Measurements from ENCODE around the gene PACSIN2.
"Not testable (repeated sequence)": the region's sequence is repeated elsewhere in the genome, so short reads cannot be mapped to it uniquely, and the experiment has no call there.

PACSIN2 gene

DNA sequence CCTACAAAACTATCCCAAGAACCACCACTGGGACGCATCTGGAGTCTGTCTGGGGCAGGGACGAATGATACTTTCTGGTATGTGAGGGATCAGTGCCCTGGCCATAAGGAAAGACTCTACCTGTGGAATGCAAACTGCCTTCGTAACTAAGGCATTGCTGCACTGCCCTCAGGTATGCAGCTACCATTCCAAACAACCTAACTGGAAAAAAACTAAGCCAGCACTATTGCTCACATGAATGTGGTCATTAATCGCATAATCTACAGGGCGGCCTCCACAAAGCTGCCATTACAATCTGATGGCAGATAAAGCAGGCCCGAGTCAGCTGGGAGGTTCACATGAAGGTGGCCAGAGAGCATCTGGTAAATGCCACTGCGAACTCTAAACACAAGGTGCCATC is 3.9 kb downstream of the PACSIN2 start:
- DNase-seq (ENCODE audit: low read depth in 2 of 2) = no peak

DNA sequence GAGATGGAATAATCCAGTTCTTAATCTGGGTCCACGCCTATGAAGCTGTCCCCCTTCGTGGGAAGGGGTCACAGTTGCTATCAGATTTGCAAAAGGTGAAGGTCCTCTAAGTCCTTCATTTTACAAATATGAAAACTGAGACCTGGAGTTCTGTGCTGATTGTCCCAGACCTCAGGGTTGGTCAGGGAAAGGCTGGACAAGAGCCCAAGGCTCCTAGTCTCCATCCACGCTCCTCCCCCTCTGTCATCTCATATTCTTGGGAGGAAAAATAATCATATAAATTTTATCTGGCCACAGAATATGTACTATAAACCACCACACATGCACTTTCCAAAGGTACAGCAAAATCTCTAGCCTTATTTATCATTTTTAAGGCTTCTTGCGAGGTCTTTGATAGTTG is 5.5 kb downstream of the PACSIN2 start:
- no peak for DNase-seq (ENCODE audit: low read depth in 2 of 2)

DNA sequence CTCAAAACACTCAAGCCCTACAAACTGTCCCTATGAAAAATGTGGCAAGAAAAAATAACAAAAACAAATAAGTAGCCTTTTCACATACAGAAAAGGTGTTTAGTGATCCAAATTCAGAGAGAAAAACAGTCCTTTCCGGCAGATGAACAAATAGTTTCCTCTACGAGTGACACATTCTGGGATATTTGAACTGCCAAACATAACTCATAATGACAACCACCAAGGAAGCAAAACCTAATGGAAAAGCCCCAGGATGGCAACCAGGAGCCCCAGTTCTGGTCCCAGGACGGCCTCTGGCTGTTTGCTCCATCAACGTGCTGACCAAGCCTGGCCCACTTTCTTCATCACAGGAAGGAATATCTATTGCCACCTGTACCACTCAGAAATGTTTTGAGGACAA is 6.0 kb downstream of the PACSIN2 start:
- no peak for DNase-seq (ENCODE audit: low read depth in 2 of 2)

DNA sequence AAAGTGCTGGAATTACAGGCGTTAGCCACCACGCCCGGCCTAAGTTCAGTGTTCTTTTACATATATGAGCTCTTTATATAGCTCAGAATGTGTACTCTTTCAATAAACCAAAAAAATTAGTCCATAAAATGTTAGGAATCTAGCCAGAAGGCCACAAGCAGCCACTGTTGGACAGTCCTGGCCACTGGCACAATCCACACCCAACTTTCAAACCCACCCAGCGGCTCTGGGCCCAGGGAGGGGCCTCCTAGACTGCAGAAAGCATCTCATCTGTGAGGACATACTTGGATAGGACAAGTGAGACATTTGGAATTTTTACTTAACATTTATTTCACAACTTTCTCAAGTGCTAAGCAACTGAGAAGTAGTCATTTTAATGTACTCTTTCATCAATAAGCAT is 6.4 kb downstream of the PACSIN2 start:
- no peak for DNase-seq (ENCODE audit: low read depth in 2 of 2)

DNA sequence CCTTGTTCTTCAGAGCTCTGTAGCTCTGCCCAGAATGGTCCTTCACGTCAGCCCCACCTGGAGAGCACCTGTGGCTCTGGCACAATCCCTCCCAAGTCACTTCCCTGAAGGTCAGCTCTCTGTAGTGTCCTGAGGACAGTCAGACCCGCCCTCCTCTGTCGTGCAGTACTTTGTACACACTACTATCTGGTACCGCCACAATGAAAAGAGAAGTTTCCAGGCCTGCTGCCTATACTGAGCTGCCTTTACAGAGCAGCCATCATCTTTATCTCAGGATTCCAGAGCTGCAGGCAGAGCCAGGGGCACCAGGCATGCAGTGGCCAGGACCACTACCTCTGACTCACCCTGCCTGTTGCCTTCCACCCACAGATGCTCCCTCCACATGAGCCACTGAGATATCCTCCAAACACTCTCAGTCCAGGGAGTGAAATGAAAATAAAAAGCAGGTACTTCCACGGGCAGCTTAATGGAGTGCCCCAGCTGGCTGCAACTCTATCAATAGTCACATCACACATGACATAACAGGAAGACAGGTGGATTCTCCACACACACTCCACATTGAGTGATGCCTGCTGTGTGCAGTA is 7.3 kb downstream of the PACSIN2 start:
- DNase-seq (ENCODE audit: low read depth in 2 of 2) = no peak

DNA sequence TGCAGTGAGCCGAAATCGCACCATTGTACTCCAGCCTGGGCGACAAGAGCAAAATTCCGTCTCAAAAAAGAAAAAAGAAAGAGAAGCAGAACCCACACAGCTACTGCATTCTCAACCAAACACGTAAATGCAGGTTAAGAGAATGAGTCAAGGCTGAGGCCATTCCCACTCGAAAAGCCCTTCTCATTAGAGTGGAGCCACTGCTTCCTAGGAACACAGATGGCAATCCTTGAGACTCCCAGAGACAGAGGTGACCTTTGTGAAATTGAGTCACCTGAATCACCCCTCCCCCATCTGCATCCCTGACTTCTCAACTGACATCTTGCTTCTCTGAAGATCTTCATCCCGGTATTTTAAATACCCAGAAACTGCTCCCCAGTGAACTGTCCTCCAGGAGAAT is 8.2 kb downstream of the PACSIN2 start:
- DNase-seq (ENCODE audit: low read depth in 2 of 2) = no peak

DNA sequence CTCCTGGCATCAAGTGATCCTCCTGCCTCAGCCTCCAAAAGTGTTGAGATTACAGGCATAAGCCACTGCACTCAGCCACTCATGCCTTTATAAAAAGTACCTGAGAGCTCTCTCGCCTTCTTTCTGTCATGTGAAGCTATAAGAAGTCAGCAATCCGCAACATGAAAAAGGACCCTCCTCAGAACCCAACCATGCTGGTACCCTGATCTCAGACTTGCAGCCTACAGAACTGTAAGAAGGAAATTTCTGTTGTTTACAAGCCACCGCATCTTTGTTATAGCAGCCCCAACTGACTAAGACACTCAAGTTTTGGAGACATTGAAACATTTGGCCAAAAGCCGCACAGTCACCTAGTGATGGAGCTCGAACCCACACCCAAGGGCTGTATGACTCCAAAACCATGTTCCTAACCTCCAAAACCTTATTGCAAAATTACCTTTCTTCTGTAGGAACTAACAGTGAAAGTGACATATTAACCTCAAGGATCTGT is 8.9 kb downstream of the PACSIN2 start:
- DNase-seq (ENCODE audit: low read depth in 2 of 2) = no peak

DNA sequence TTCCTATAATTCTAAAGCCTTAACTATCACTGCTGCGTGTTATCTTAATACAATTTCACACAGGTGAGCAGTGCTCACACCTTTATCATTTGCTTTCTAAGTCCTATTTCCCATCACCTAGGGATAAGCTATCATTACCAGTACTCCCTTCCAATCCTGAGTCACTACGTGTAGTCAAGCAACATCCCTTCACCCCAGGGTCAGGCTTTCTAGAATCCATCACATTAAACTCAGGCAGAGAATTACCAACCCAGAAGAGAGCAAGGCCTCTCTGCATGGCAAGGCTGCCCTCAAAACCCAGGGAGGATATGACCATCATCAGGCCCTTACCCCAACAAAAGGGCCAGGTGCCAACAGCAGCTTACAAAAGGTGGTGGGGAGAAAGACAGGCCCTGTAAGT is 9.8 kb downstream of the PACSIN2 start:
- DNase-seq (ENCODE audit: low read depth in 2 of 2) = no peak

DNA sequence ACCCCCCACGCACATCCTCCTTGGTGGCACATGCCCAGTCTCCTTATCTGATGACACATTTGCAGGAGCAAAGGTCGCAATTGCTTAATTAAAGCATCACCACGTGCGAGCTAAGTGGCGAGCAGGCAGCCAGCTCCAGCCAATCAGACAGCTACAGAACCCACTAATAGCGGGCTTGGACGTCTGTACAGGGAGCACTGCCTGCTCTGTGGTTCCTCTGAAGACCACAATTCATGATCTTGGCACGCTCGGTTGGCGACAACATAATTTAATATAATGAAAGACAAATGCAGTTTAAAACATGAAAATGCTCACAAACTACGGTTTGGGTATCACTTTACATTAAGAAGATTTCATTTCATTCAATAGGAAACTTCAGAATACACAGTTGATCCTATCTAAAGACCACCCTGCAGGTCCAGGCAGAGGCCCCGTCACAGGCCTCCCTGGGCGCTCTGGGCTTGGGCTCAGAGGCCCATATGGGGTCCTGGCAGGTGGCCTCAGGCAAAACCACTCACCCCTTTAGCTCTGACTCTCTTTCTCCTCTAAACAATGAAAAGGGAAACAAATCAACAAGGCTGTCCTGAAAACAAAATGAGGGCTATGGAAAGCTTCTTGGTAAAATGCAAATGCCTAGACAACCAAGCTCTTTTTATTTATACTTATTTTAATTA is 10.4 kb downstream of the PACSIN2 start:
- DNase-seq (ENCODE audit: low read depth in 2 of 2) = no peak

DNA sequence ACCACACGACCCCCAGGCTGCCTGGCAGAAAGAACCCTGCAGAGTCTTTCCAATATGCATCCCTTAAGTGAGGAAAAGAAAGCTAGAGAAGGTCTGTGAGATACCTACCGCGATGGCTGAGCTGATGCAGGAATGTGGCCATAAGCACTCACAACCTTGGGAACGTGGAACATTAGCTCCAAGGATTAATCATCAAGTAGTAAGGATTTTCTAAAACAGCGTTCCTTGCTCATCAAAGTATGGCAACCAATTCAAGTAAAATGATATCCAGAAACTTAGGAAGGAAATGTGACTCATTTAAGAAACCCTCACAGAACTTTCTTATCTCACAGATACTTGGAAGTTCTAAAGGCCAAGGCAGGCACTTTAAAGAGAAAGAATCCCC is 12.8 kb downstream of the PACSIN2 start:
- no peak for DNase-seq (ENCODE audit: low read depth in 2 of 2)

DNA sequence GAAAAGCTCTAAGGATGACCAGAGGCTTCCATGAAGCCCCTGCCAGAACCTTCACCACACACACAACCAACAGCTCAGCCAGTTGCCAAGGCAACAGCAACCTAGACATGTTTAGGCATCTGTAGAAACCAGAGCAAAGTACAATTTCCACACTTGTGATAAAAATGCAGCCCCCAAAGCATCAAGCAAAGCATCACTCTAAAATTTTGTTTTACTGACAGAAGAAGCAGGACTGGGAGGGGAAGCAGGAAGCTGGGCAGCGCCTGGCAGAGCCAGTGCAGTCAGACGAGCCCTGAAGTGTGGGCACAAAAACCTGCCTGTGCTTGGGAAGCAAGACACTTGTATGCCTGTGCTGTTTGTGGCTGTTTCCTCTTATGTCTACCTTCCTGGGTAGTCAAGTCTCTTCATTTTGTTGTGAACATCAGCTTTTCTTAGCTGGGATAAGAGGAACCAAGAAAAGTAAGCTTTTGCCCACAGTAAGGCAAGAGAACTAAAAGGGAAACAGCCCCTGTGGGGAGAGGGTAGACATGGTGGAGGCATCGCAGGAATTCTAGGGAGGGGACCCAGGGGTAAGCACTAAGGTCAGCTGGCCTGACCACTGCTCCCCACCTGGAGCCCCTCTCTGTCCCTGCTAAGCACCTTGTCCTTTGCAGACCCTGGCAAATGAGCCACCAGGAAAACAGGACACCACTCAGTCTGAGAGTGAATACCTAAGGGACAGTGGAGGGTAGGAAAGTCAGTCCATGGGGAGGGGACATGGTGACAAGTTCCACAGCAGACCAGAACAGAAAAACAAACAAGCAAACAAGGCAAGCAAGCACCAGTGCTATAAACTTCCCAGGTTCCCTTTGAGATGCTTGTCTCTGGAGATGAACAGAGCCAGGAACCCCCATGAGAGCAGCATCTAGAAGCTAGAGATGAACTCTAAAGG is 13.4 kb downstream of the PACSIN2 start:
- no peak for DNase-seq (ENCODE audit: low read depth in 2 of 2)

DNA sequence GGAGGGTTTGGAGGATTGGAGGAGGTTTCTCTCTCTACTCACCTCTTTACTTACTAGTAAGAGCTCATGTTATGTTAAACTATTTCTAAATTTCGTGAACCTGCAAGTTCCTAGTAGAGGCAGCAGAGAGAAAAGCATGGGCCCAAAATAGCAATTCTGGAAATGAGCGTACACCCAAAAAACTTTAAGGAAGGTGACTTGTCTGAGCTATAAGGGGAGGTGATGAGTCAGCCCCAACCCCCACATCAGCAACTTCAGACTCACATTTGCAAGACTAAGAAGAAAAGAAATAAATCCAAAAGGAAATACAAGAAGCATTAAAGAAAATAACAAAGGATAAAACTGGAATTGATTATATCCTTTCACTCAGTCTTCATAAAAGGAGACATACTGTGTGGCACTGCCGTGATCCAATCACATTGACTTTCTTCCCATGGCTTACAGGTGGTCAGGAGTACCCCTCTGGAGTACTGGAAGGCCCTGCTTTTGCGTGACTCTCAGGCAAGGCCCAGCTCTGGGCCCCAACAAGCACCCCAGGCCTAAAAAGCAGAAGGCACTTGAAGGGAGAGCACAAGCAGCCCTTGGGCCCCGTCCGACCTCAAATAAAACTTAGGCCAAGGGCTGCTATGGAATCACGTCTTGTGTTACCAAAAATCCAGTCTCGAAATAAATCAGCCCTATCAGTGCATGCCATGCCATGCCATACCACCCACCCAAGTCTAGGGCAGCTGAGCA is 14.3 kb downstream of the PACSIN2 start:
- DNase-seq (ENCODE audit: low read depth in 2 of 2) = peak; percentile 30 to 46

DNA sequence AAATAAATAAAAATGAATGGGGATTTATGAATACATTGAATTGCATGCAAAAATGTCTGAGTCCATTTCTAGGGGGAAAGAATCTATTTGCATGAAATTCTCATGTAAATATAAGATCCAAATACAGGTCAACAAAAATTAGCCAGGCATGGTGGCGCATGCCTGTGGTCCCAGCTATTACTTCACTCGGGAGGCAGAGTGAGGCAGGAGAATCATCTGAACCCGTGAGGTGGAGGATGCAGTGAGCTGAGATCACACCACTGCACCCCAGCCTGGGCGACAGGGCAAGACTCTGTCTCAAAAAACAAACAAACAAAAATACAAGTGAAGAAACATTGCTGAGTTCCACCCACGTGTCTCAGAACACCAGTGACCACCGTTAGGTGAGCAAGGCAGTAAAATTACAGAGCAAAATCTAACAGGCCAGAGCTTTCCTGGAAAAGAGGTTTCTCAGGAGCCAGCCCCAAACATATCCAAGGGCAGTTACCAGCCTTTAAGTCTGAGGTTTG is 17.3 kb downstream of the PACSIN2 start:
- no peak for DNase-seq (ENCODE audit: low read depth in 2 of 2)

DNA sequence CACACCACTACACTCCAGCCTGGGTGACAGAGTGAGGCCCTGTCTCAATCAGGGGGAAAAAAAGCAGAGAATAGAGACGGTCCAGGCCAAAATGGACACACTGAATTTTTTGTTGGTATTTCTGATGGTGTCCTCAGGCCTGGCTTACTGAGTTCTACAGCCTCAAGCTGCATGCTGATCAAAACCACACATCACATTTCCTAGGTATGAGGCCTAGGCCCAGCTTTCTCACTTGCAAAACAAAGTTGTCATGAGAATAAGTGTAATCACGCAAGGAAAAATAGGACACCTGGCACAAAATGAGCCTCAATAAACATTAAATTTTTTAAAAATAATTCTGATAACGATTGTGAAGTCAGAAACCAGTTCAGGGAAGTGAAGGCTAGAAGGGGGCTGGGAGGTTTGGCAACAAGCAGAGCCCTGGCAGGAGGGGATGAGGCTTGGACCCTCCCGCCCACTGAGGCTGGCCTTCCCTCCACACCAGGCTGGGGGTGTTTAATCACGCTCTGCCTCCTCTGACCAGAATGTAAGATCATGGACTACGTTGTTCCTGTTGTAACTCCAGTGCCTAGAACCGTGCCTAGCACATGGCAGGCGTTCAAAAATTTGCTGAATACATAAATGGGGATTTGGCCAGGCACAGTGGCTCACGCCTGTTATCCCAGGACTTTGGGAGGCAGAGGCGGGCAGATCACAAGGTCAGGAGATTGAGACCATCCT is 18.1 kb downstream of the PACSIN2 start:
- no peak for DNase-seq (ENCODE audit: low read depth in 2 of 2)

DNA sequence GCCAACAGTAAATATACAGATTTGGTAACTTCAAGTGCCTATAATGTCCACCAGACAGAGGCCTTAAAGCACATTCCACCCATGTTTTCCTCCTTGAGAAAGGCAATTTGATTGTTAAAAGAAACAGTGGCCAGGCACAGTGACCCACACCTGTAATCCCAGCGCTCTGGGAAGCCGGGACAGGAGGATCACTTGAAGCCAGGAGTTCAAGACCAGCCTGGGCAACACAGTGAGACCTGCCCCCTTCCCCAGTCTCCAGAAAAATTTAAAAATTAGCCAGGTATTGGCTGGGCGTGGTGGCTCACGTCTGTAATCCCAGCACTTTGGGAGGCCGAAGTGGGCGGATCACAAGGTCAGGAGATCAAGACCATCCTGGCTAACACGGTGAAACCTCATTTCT is 19.3 kb downstream of the PACSIN2 start:
- DNase-seq (ENCODE audit: low read depth in 2 of 2) = not testable (repeated sequence)

DNA sequence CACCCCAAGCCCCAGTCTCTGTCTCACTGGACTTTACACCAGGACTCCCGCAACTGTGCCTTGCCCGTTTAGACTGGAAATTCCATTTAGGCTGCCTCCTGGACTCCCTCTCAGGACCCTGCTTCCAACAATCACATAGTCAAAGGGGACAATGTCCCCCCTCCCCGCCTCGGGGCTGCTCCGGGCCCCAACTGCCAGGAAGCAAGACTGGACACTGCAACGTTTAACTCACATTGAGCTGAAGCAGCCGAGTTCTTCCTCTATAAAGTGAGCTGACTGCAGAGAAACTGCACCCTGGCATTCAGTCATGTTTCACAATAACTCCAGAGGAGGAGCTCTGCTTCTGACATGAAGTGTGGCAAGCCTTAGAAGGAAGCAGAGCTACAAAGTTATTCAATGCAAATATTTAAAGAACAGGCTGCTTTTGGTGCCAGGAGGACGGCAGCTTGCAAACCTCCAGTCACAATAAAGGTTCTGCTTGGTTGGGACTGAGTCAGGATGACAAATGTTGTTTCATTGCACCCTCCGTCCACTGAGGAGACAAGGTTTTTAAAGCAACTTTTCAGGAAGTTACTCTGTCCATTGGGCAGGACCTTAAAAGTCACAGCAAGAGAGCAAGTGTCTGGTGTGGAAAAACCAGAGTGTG is 19.9 kb downstream of the PACSIN2 start:
- no peak for DNase-seq (ENCODE audit: low read depth in 2 of 2)

DNA sequence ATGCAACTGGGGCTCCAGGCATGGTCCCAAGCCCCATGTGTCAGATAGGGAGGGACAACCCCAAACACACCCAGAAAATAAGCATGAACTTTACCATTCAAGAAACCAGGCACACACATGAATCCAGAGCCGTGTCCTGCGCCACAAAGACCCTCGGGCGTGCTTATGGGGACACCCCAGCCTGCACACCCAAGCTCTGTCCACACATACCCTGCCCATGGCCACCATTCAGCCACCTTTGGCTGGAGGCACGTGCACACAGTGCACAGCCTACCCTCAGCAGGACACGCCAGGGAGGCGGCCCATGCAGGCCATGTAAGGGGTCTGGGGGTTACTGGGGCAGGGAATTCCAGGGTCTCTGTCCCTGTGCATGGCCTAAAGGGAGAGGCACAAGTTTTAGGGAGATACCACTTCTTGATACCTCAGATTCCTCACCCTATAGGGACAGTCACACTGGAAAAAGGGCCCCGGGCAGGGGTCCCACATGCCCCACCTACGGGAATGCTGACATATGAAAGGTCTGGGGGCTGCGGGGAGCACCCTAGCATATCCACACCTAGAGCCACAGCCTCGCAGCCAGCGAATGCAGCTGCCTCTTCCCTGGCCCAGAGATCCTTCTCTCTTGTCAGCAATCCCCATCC is 20.6 kb downstream of the PACSIN2 start:
- no peak for DNase-seq (ENCODE audit: low read depth in 2 of 2)

DNA sequence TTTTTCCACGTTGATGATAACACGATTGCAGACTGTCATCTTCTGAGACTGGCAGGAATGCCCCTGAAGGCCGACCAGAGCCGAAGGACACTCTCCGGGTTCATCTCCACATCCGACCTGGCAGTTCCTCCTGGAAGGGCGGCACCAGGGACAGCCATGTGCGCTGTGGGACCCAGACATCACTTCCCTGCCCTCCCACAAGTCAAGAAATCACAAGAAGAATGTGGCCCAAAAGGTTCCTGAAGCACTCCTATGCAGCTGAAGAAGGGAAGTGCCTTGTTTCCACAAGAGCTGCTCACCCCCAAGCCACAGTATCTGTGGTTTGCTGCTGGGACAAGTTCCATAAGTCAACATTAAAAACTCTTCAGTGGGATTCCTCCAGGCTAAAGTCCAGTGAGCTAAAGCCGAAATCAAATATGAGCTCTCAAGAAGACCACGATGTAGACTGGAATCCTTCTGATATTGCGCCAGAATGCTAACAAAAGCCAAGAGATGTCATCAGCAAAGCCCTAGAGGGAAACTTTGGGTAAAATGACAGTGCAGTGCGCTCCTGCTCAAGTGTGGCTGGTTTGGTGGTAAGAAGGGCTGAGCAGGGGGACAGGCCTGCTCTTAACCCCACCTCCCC is 21.2 kb downstream of the PACSIN2 start:
- no peak for DNase-seq (ENCODE audit: low read depth in 2 of 2)

DNA sequence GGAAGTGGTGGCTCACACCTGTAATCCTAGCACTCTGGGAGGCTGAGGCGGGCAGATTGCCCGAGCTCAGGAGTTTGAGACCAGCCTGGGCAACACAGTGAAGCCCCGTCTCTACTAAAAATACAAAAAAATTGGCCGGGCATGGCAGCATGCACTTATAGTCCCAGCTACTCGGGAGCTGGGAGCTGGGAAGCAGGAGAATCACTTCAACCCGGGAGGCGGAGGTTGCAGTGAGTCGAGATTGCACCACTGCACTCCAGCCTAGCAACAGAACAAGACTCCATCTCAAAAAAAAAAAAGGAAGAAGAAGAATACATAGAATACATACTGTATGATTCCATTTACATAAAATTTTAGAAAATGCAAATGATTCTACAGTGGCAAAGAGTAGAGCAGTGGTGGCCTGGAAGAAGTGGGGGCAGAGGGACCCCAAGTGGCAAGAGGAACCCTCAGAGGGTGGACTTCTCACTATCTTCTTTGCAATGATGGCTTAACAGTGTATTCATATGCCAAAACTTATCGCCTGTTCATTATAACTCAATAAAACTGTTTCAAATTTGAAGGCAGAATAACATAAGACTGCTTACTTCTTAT is 22.0 kb downstream of the PACSIN2 start:
- no peak for DNase-seq (ENCODE audit: low read depth in 2 of 2)
